DOHH2 (cell line): Measurements from ENCODE around the gene DDX1.

Experiments used
- EZH2phosphoT487 ChIP-seq: fragments of 200-600 bp; sonication (generic); IDR thresholded peaks from 2 replicates; pipeline ENCODE4 v1.6.1; 2017; ENCODE audit warnings: borderline replicate concordance, mild to moderate bottlenecking, antibody characterized with exemption, low read length, moderate library complexity, mixed read lengths
- TF ChIP-seq, protein P1 (sequence below): fragments of 200-600 bp; sonication (generic); IDR thresholded peaks from one replicate; pipeline ENCODE4 v1.5.1; 2014; ENCODE audit warnings: antibody characterized with exemption, mild to moderate bottlenecking, low read depth, low read length; ENCODE audit not compliant: poor library complexity, severe bottlenecking

DNA sequence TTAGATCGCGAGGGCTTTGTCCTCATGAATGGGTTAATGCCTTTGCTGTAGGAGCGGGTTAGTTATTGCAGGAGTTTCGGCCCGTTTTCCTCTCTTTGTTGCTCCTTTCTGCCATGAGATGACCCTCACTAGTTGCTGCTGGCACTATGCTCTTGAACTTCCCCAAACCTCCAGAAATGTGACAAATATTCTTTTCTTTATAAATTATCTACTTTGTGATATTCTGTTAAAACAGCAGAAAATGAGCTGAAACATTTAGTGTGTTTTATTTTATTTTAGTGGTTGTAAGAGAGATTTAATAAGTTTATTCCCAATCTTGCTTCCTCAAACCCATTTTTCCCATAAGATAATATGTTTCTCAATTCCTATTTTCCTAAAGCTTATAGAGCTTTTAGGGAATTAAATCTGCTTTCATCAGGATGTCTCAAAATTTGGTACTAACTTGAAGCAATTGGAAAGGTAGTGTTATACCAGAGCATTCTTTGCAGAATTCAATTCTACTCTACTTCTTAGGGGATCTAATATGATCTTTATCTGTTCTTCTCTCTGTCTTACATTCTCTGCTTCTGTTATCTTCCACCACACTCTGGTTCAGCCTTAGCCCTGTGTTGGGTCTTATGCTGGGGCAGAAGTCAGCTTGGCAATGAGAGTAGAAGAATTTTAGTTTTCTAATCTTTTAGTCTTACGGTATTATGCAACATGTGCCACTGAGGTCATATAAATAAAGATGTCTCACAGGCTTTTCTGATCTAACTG, 23.1 kb downstream of the DDX1 start:
- TF ChIP-seq, protein P1, sequence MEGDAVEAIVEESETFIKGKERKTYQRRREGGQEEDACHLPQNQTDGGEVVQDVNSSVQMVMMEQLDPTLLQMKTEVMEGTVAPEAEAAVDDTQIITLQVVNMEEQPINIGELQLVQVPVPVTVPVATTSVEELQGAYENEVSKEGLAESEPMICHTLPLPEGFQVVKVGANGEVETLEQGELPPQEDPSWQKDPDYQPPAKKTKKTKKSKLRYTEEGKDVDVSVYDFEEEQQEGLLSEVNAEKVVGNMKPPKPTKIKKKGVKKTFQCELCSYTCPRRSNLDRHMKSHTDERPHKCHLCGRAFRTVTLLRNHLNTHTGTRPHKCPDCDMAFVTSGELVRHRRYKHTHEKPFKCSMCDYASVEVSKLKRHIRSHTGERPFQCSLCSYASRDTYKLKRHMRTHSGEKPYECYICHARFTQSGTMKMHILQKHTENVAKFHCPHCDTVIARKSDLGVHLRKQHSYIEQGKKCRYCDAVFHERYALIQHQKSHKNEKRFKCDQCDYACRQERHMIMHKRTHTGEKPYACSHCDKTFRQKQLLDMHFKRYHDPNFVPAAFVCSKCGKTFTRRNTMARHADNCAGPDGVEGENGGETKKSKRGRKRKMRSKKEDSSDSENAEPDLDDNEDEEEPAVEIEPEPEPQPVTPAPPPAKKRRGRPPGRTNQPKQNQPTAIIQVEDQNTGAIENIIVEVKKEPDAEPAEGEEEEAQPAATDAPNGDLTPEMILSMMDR, result no peak
- TF ChIP-seq EZH2phosphoT487, result no peak
